Measurements from ENCODE around the gene CYLD.

The CYLD gene

DNA sequence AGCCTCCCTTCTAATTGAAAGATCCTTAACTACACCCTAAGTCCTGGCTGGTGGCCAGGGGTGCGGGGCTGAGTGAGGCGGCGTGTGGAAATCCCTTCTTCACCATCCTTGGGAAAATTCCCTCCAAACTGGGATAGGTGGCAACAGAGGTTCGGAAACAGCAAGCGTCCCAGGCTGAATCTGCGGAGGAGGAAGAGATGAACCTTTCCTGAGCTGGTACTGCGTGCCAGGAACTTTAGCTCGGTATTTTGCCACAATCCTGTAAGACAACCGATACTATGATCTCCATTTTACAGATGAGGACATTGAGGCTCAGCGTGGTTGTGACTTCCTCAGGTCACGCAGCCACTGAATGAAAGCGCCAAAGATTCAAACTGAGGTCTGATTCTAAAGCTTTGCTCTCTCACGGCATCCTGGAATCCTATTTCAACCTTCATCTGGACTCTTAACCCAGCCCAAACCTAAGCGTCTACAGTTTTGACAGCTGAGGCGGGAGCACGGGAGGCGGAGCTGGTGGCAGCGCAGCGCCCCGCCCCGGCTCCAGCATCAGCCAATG, 583 bp upstream of the CYLD start:
- no peak for DNase-seq
- no peak for ATAC-seq

GRCh38 chr16:50742576-50743200, 802 bp downstream of the CYLD start:
- DNase-seq = peak; percentile 51
- no peak for ATAC-seq

DNA sequence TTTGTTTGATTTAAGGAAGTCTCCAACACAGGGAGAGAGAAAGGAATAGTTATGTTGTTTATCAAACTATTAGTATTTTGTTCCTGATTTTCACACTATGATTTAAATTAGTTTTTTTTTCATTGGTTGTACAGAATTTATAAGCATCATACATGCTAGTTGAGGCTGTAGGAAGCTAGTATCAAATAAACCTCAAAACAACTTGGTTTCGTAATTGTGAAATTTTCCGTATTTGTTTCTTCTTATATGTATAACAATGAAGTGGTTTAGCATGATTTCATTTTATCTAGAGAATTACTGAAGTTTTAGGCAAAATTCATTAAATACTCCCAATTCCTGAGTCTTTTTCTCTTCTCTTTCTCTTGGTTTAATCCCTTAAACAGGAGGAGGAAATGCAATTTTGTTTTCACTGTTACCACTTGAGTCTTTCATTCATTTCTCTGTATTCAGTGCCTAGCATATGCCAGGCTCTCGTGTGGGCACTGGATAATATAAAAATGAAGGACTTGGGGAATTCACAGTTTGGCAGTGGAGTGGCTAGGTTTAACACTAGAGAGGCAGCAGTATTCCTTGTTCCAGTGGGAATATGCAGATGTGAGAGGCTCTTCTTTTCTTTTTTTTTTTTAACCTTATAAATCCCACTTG, 1.8 kb downstream of the CYLD start:
- ATAC-seq (no peak), DNase-seq (no peak)

DNA sequence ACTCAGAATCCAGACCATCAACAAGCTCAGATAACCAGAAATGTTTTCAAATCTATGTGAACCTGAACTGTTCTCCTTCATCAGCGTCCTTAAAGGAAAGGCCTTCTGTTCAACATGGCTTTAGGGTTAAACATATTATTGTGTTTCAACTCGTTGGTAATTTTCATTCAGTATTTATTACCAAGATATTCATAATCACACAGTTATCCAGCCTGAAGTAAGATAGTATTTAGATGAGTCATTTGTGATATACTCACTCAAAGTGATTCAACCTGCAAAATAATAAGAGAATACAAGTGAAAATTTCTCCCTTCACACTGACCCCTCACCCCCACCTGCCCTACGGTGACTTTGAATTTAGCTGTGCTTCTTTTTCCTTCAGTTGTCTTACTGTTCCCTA, 3.0 kb downstream of the CYLD start:
- ATAC-seq = no peak

GRCh38 chr16:50745940-50746339, 4.1 kb downstream of the CYLD start:
- no peak for ATAC-seq
- no peak for DNase-seq

More for the DNA sequence above, 3.0 kb downstream of the CYLD start:
- DNase-seq = no peak

GRCh38 chr16:50747207-50747956, 5.5 kb downstream of the CYLD start:
- ATAC-seq (peak; percentile 47), DNase-seq (no peak)

DNA sequence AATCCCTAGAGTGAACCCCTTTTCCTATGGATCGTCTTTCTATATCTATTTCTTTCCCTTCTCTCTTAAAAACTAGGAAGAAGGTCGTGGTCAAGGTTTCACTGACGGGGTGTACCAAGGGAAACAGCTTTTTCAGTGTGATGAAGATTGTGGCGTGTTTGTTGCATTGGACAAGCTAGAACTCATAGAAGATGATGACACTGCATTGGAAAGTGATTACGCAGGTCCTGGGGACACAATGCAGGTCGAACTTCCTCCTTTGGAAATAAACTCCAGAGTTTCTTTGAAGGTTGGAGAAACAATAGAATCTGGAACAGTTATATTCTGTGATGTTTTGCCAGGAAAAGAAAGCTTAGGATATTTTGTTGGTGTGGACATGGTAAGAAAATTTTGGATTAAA, 9.6 kb downstream of the CYLD start:
- ATAC-seq = no peak
- no peak for DNase-seq

DNA sequence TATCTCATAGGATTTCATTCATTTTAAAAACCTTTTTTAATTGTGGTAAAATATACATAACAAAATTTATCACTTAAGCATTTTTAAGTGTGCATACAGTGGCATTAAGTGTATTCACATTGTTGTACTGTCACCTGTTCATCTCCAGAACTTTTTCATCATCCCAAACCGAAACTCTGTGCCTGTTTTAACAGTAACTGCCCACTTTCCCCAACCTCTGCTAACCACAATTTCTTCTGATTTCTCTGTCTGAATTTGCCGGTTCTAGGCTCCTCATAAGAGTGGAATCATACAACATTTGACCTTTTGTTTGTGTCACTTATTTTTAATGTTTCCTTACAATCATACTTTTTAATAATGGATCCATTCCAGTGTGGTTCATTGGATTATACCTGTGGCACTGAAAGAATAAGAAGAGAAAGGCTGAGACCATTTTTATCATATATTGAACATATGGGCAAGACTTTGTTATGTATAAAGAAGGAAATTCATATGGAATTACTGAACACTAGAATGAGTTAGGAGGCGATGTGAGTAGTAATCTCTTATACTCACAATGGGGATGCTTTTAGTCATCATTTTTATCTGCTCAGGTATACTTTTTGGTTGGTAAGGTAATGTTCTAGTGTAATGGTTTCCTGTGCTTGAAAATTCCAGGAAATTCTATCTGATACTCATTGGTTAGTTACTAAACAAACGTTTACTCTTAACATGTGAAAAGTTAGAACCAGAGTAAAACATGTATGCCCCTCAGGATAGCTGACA, 10.8 kb downstream of the CYLD start:
- ATAC-seq (no peak), DNase-seq (no peak)

DNA sequence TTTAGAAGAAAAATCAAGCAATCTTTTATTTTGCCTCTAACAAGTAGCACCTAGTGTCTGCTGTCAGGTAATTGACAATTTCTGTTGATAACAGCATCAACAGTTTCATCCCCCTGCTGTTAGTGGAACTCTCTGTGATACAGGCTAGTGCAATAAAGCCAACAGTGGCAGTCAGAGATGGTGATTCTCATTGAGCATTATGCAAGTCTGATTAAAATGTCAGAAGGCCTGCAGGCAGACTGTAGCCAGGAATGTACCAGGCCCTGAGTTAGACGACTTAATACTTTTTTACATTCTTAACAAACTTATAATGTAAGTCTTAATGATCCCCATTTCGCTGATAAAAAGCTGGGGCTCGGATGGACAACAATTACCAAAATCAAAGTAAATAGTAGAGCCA, 14.6 kb downstream of the CYLD start:
- no peak for ATAC-seq
- no peak for DNase-seq

GRCh38 chr16:50761267-50761666, 19.4 kb downstream of the CYLD start:
- DNase-seq (no peak), ATAC-seq (no peak)

DNA sequence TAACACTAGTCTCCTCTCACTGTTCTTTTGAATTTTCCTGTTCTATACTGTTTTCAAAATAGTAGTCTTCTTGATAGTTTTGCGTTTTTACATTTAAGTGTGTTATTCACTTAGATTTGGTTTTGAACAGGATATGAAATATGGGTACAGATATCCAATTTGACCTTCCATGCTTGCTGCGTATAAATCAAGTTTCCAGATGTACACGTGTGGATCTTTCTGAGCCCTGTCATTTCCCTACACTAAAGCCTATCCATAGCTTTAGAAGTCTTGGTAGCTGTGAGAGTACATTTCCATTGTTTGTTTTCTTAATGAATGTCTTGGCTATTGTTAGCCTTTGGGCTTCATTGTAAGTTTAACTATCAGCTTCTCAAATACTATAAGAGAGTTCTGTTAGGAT, 20.4 kb downstream of the CYLD start:
- ATAC-seq (no peak), DNase-seq (no peak)

GRCh38 chr16:50763211-50763610, 21.3 kb downstream of the CYLD start:
- ATAC-seq = no peak
- no peak for DNase-seq

GRCh38 chr16:50765260-50765659, 23.4 kb downstream of the CYLD start:
- peak; percentile 79 for ATAC-seq
- DNase-seq = no peak

DNA sequence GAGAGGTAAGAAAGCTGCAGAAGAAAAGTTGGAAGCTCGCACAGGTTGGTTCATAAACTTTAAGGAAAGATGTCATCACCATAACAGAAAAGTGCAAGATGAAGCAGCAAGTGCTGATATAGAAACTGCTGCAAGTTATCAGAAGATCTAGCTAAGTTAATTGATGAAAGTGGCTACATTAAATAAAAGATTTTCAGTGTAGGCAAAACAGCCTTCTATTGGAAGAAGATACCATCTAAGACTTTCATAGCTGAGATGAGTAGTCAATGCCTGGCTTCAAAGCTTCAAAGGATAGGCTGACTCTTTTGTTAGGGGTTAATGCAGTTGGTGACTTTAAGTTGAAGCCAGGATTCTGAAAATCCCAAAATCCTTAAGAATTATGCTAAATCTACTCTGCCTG, 24.0 kb downstream of the CYLD start:
- no peak for ATAC-seq

DNA sequence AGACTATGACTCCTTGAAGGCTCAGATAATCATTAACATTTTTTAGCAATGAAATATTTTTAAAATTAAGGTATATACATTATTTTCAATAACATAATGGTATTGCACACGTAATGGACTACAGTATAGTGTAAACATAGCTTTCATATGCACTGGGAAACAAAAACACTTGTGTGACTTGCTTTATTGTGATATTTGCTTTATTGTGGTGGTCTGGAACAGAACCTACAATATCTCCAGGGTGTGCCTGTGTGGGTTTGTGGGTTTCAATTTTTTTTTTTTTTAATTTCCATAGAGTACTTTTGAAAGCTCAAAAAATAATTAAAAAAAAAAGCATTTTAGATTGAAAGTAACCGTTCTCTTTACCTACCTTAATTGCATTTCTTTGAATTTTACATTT, 25.3 kb downstream of the CYLD start:
- ATAC-seq (no peak), DNase-seq (no peak)

More for the DNA sequence above, 24.0 kb downstream of the CYLD start:
- no peak for DNase-seq

- DNase-seq (no peak), ATAC-seq (no peak)
Measured at GRCh38 chr16:50771366-50771765, 29.5 kb downstream of the CYLD start.

- no peak for ATAC-seq
- no peak for DNase-seq
Measured at GRCh38 chr16:50774405-50774804, 32.5 kb downstream of the CYLD start.

DNA sequence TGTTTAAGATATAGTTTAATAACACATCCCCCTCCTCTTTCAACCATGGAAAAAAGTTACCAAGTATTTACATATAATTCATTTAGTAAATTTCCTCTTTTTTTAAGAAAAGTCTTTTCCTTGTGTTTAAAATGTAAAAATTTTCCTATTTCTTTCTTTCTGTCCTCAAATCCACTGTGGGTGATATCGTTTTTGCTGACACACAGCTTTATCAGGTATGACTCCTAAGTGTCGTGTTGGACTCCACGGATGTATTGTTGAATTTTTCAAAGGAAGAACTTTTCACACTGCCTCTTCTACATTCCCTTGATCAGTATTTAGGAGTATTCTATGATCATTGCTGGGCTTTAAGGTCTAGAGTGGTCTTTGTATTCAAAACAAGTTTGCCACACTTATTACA, 33.1 kb downstream of the CYLD start:
- DNase-seq (no peak), ATAC-seq (no peak)

DNA sequence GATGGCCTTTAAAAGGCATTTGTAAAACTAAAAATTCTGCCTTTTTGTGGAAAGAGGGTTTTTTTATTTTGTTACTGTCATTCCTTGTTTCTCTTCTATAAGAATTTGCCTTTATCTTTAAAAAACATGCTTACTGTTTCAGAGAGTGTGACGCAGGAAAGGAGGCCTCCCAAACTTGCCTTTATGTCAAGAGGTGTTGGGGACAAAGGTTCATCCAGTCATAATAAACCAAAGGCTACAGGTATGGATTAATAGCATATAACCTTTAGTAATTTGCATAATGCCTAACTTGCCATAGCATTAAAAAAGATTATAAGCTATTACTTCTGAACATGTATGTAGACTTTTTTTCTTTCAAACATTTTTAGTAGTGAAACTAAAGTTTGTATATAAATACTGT, 34.2 kb downstream of the CYLD start:
- no peak for DNase-seq
- ATAC-seq = no peak

GRCh38 chr16:50778284-50779163, 36.6 kb downstream of the CYLD start:
- DNase-seq = no peak
- peak; percentile 84 for ATAC-seq

DNA sequence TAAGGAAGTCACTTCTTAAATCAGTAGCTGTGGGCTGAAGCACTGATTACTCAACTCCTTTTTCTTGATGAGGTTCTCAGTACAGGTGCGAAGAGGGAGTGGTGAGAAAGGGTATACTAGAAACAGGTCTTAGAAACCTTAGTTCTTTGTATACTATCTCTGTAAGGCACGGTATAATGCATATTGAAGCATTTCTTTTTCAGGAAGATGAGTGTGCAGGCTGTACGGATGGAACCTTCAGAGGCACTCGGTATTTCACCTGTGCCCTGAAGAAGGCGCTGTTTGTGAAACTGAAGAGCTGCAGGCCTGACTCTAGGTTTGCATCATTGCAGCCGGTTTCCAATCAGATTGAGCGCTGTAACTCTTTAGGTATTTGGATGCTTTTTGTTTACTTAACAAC, 39.2 kb downstream of the CYLD start:
- no peak for DNase-seq
- no peak for ATAC-seq

DNA sequence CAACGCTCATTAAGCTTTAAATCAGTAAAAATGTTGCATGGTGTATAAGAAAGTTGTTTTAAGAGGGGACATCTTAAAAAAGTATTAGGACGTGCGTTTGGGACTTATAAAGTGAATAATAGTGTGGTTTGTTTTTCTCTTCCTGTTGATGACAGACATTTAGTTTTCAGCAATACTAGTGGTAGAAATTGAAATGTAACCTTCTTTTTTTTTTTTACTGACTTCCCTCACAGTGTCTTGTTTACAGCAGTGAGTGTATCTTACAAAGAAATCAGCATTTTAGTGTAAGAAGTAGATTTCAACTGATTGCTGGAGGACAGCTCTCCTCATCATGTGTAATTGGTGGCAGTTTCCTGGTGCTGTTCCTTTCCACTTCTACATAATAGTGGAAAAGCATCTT, 39.6 kb downstream of the CYLD start:
- ATAC-seq (no peak), DNase-seq (no peak)
